Activated CD8-positive, alpha-beta T cell treated with anti-CD3 and anti-CD28 coated beads for 36 hours (primary cell): ENCODE data around the gene GALNT6. TPM values are rescaled to one million over a fixed set of nuclear protein-coding genes. Genes with fewer than 3 reads are reported as not detected.
"Not testable (repeated sequence)": the region's sequence is repeated elsewhere in the genome, so short reads cannot be mapped to it uniquely, and the experiment has no call there.

Source experiments
- ATAC-seq: fragments of 200-7000 bp; cut with Tn5 transposase; one replicate; pipeline ENCODE4 v1.10.0; 2021; ENCODE audit warnings: mild to moderate bottlenecking, moderate library complexity
- CTCF ChIA-PET: fragments of 350-600 bp; sonication (Branson Sonifier 250); formaldehyde crosslinking; loops from one replicate; lab custom pipeline; 2021; ENCODE audit warnings: antibody characterized with exemption; lab: Charles Lee
- POLR2A ChIA-PET: fragments of 350-600 bp; sonication (Branson Sonifier 250); formaldehyde crosslinking; loops from one replicate; lab custom pipeline; 2021; ENCODE audit warnings: antibody characterized with exemption; lab: Charles Lee
- DNase-seq: peaks from one replicate; pipeline ENCODE4 v3.0.0-alpha.2; 2020
- H3K27ac Mint-ChIP-seq: one replicate; pipeline ENCODE4 v1.8.0; 2021; ENCODE audit warnings: mild to moderate bottlenecking, mixed read lengths
- H3K27me3 Mint-ChIP-seq: one replicate; pipeline ENCODE4 v1.8.0; 2021; ENCODE audit warnings: mixed read lengths
- H3K36me3 Mint-ChIP-seq: one replicate; pipeline ENCODE4 v1.8.0; 2021; ENCODE audit warnings: low read depth, mixed read lengths
- H3K4me1 Mint-ChIP-seq: one replicate; pipeline ENCODE4 v1.8.0; 2021; ENCODE audit warnings: low read depth, mixed read lengths
- H3K4me3 Mint-ChIP-seq: one replicate; pipeline ENCODE4 v1.8.0; 2021; ENCODE audit warnings: mild to moderate bottlenecking, moderate library complexity, mixed read lengths
- H3K9me3 Mint-ChIP-seq: one replicate; pipeline ENCODE4 v1.8.0; 2021; ENCODE audit warnings: mixed read lengths
- intact Hi-C: fragments of 100-400 bp; cut with micrococcal nuclease; formaldehyde crosslinking; loops from one replicate; pipeline ENCODE4 v1.10.0; 2022
- total RNA-seq, 2 experiments: library from RNA; stranded (reverse); gene quantifications; one replicate each; pipeline ENCODE4 v1.2.3, GENCODE V29; 2021
- TF ChIP-seq, protein P1 (sequence below): fragments of 200-600 bp; IDR thresholded peaks from one replicate; pipeline ENCODE4 v1.8.0; 2022; ENCODE audit warnings: antibody characterized with exemption, mild to moderate bottlenecking

Gene GALNT6
- total RNA-seq, 2 experiments from 2014 or later = 18.0 to 22.3 TPM

DNA sequence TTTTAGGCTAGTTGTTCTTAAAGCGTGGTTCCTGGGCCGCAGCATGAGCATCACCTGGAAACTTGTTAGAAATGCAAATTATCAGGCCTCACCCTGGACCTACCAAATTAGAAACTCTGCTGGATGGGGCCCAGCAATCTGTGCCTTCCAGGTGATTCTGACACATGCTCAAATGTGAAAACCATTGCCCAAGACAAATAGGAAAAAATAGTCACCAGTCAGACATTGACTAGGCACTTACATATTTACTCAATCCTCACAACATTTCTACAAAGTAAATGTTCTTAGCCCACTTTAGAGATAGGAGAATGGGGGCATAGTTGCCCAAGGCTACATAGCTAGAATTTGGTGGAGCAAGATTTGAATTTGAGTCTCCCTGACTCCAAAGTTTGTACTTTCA lies 48.0 kb downstream of the GALNT6 start:
- CTCF ChIA-PET = interaction anchor here (1.3 to 8.8 kb wide), 3 partner anchors 9 to 90 kb away, joined by 4 to 117 read pairs (median 42); partner anchors contain the start of gene SMAGP
- H3K9me3 Mint-ChIP-seq = no peaks in the 10 kb centered on the region
- DNase-seq (no peak), ATAC-seq (no peak)
- POLR2A ChIA-PET = no interaction called here
- intact Hi-C loops = loop anchor here (5.0 kb wide), 1 partner anchor 76 kb away; no protein-coding TSS in a partner anchor
- H3K4me3 Mint-ChIP-seq = no peak overlapping the region
- TF ChIP-seq, protein P1, sequence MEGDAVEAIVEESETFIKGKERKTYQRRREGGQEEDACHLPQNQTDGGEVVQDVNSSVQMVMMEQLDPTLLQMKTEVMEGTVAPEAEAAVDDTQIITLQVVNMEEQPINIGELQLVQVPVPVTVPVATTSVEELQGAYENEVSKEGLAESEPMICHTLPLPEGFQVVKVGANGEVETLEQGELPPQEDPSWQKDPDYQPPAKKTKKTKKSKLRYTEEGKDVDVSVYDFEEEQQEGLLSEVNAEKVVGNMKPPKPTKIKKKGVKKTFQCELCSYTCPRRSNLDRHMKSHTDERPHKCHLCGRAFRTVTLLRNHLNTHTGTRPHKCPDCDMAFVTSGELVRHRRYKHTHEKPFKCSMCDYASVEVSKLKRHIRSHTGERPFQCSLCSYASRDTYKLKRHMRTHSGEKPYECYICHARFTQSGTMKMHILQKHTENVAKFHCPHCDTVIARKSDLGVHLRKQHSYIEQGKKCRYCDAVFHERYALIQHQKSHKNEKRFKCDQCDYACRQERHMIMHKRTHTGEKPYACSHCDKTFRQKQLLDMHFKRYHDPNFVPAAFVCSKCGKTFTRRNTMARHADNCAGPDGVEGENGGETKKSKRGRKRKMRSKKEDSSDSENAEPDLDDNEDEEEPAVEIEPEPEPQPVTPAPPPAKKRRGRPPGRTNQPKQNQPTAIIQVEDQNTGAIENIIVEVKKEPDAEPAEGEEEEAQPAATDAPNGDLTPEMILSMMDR = no peak
- H3K36me3 Mint-ChIP-seq = no peaks in the 10 kb centered on the region
- no peak overlapping the region for H3K27ac Mint-ChIP-seq
- peaks cover 17% of the 10 kb centered on the region for H3K4me1 Mint-ChIP-seq
- H3K27me3 Mint-ChIP-seq = no peaks in the 10 kb centered on the region

DNA sequence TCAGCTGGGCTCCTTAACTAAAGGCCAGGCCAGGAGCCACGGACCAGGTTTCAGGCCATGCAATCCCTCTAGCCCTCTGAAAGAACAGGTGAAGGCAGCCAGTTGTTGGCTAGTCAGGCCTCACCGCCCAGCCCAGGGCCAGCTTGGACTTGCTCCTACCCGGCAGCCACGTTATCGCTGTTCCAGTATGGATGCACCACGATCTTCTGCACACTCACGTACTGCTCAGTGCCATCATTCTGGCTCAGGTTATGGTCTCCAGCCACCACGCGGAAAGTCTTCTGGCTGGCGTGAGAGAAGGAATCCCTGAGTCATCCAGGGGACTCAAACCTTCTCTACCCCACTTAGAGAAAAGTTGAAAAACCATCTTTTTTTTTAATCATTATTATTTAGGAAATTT lies 48.8 kb downstream of the GALNT6 start:
- Mint-ChIP-seq H3K9me3 (no peaks in the 10 kb centered on the region), H3K27ac (no peak overlapping the region), H3K27me3 (no peaks in the 10 kb centered on the region), H3K36me3 (no peaks in the 10 kb centered on the region), H3K4me1 (peaks cover 17% of the 10 kb centered on the region), H3K4me3 (no peak overlapping the region)
- CTCF ChIA-PET = interaction anchor here (1.3 to 8.8 kb wide), 11 partner anchors 10 to 255 kb away, joined by 4 to 117 read pairs (median 19); partner anchors contain the start of gene SMAGP
- TF ChIP-seq, protein P1 = no peak
- ATAC-seq = no peak
- intact Hi-C loops = loop anchor here (5.0 kb wide), 1 partner anchor 75 kb away; no protein-coding TSS in a partner anchor
- DNase-seq = peak; percentile 24
- POLR2A ChIA-PET = interaction anchor here (0.6 to 1.4 kb wide), 2 partner anchors 15 to 852 kb away, joined by 3 to 4 read pairs; no protein-coding TSS in a partner anchor

DNA sequence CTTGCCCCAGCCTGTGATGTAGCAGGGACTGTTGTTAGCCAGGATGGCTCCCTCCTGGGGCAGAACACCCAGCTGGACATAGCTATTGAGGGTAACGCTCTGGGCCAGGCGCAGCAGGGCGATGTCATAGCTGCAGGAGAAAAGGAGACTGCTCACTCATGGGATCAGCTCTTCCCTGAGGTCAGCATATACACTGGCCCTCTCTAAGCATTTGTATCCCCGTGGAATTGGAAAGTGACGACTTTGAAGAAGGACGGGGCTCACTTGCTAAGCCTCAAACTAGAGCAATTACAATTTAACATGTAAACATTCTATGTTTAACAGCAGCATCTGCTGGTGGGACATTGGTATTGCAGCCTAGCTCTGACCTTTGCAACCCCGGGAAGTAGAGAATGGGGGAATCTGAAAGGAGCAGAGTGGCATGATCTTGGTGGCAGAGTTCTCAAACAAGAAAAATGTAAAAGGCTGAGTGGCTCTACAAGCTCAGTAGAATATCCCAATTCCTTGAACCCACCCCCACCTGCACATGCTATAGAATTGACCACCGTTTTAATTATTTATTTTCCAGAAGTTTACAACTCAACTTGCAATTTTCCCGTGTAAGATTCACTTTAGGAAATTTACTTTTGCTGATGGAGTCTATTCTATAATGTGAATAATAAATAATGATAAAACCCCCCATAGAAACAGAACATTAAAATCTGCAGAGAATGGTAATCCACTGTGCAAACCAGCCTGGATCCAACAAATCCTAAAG lies 49.8 kb downstream of the GALNT6 start:
- ChIA-PET POLR2A (interaction anchor here (0.6 to 1.4 kb wide), 10 partner anchors 9 to 496 kb away, joined by 3 to 7 read pairs (median 4); partner anchors contain the start of gene SMAGP), CTCF (interaction anchor here (0.7 to 8.8 kb wide), 61 partner anchors 10 to 837 kb away, joined by 3 to 117 read pairs (median 5); partner anchors contain the start of genes CSRNP2, DAZAP2, POU6F1 and SMAGP)
- TF ChIP-seq, protein P1 = peak; percentile 97
- Mint-ChIP-seq H3K27ac (peak overlapping the region; percentile 31), H3K4me3 (no peak overlapping the region), H3K9me3 (no peaks in the 10 kb centered on the region), H3K27me3 (no peaks in the 10 kb centered on the region), H3K36me3 (no peaks in the 10 kb centered on the region), H3K4me1 (peaks cover 17% of the 10 kb centered on the region)
- ATAC-seq = peak; percentile 97
- DNase-seq = peak; percentile 83
- intact Hi-C loops = loop anchor here (5.0 kb wide), 1 partner anchor 74 kb away; no protein-coding TSS in a partner anchor

DNA sequence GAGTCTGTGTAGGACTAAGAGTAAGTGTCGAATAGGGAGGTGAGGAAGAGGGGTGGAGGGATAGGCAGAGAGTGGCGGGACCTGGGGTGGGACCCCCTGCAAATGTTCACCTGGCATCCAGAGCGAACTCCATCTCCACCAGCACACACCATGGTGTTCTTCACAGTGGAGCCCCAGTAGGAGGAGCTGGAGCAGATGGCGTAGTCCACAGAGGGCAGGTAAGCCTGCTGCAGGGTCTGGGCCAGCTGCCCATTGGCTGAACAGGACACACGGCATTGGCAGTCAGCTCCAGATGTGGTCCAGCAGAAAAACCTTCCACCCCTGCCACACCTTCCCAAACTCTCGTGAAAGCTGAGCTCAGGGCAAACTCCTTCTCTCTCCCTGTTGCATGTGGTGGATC lies 51.5 kb downstream of the GALNT6 start:
- no peak overlapping the region for H3K27ac Mint-ChIP-seq
- no peak overlapping the region for H3K4me3 Mint-ChIP-seq
- H3K9me3 Mint-ChIP-seq = no peaks in the 10 kb centered on the region
- peaks cover 19% of the 10 kb centered on the region for H3K4me1 Mint-ChIP-seq
- no peak for DNase-seq
- CTCF ChIA-PET = interaction anchor here (2.2 to 8.8 kb wide), 5 partner anchors 11 to 87 kb away, joined by 13 to 117 read pairs (median 19); partner anchors contain the start of gene SMAGP
- no peak for ATAC-seq
- POLR2A ChIA-PET = no interaction called here
- H3K27me3 Mint-ChIP-seq = no peaks in the 10 kb centered on the region
- intact Hi-C loops = loop anchor here (5.0 kb wide), 1 partner anchor 72 kb away; no protein-coding TSS in a partner anchor
- TF ChIP-seq, protein P1 = no peak
- H3K36me3 Mint-ChIP-seq = no peaks in the 10 kb centered on the region

DNA sequence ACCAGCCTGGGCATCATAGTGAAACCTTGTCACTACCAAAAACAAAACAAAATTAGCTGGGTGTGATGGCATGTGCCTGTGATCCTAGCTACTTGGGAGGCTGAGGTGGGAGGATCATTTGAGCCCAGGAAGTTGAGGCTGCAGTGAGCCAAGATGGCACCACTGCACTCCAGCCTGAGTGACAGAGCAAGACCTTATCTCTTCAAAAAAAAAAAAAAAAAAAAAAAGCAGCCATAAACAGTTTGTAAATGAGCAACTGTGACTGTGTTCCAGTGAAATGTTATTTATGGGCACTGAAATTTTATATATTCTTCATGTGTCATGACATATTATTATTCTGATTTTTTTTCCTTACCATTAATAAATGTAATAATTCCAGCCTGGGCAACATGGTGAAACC lies 53.9 kb downstream of the GALNT6 start:
- CTCF ChIA-PET = interaction anchor here (3.3 to 8.8 kb wide), 2 partner anchors 13 to 67 kb away, joined by 13 to 117 read pairs; partner anchors contain the start of gene SMAGP
- intact Hi-C loops, DNase-seq, H3K27ac Mint-ChIP-seq, H3K27me3 Mint-ChIP-seq, ATAC-seq, H3K36me3 Mint-ChIP-seq, POLR2A ChIA-PET, H3K4me3 Mint-ChIP-seq, H3K9me3 Mint-ChIP-seq: not testable (repeated sequence)
- peaks cover 13% of the 10 kb centered on the region for H3K4me1 Mint-ChIP-seq
